Kidney epithelial cell (primary cell): ENCODE data around the gene LRIT2. TPM values are rescaled to one million over a fixed set of nuclear protein-coding genes. Genes with fewer than 3 reads are reported as not detected.

Experiments
- DNase-seq: peaks from one replicate; pipeline ENCODE4 v3.0.0-alpha.2; 2010; ENCODE audit warnings: low read depth
- H3K27me3 ChIP-seq: 2 replicates; pipeline ENCODE4 v1.6.0; 2011; ENCODE audit warnings: low read length; ENCODE audit not compliant: control insufficient read depth, insufficient read depth
- H3K36me3 ChIP-seq: 2 replicates; pipeline ENCODE4 v1.5.1; 2011; ENCODE audit warnings: low read length; ENCODE audit not compliant: control insufficient read depth, insufficient read depth
- H3K4me3 ChIP-seq: 2 replicates; pipeline ENCODE4 v1.5.1; 2011; ENCODE audit warnings: low read depth, mild to moderate bottlenecking, control low read depth, low read length
- total RNA-seq: library from RNA; depleted of rRNA; stranded (reverse); fragments of >200 nt; gene quantifications from 2 replicates; pipeline ENCODE4 v1.2.3, GENCODE V29; 2015
- TF ChIP-seq, protein P1 (sequence below): IDR thresholded peaks from 2 replicates; pipeline ENCODE4 v1.5.1; 2011; ENCODE audit warnings: mild to moderate bottlenecking, moderate library complexity, low read length, control low read depth, inconsistent platforms; ENCODE audit not compliant: insufficient read depth, poor library complexity, severe bottlenecking

LRIT2 gene
- total RNA-seq, 1 donor from 2014 or later = not detected

GRCh38 chr10:84258034-84258695 is 32.8 kb upstream of the LRIT2 start:
- DNase-seq = no peak
- Histone ChIP-seq H3K27me3 (peaks cover 8% of the 10 kb centered on the region), H3K4me3 (no peak overlapping the region), H3K36me3 (no peaks in the 10 kb centered on the region)
- TF ChIP-seq, protein P1, sequence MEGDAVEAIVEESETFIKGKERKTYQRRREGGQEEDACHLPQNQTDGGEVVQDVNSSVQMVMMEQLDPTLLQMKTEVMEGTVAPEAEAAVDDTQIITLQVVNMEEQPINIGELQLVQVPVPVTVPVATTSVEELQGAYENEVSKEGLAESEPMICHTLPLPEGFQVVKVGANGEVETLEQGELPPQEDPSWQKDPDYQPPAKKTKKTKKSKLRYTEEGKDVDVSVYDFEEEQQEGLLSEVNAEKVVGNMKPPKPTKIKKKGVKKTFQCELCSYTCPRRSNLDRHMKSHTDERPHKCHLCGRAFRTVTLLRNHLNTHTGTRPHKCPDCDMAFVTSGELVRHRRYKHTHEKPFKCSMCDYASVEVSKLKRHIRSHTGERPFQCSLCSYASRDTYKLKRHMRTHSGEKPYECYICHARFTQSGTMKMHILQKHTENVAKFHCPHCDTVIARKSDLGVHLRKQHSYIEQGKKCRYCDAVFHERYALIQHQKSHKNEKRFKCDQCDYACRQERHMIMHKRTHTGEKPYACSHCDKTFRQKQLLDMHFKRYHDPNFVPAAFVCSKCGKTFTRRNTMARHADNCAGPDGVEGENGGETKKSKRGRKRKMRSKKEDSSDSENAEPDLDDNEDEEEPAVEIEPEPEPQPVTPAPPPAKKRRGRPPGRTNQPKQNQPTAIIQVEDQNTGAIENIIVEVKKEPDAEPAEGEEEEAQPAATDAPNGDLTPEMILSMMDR = no peak

GRCh38 chr10:84257343-84258020 is 32.1 kb upstream of the LRIT2 start:
- peaks cover 6% of the 10 kb centered on the region for H3K27me3 ChIP-seq
- TF ChIP-seq, protein P1 = no peak
- no peaks in the 10 kb centered on the region for H3K36me3 ChIP-seq
- H3K4me3 ChIP-seq = no peak overlapping the region
- DNase-seq = no peak

- no peak overlapping the region for H3K4me3 ChIP-seq
- DNase-seq = no peak
- H3K27me3 ChIP-seq = peaks cover 6% of the 10 kb centered on the region
- no peaks in the 10 kb centered on the region for H3K36me3 ChIP-seq
- TF ChIP-seq, protein P1 = peak; percentile 67
These were observed 31.4 kb upstream of the LRIT2 start for GRCh38 chr10:84256510-84257342.

- TF ChIP-seq, protein P1 = no peak
- Histone ChIP-seq H3K4me3 (no peak overlapping the region), H3K36me3 (no peaks in the 10 kb centered on the region), H3K27me3 (peaks cover 6% of the 10 kb centered on the region)
- no peak for DNase-seq
These were observed 29.5 kb upstream of the LRIT2 start for GRCh38 chr10:84254552-84255478.

DNA sequence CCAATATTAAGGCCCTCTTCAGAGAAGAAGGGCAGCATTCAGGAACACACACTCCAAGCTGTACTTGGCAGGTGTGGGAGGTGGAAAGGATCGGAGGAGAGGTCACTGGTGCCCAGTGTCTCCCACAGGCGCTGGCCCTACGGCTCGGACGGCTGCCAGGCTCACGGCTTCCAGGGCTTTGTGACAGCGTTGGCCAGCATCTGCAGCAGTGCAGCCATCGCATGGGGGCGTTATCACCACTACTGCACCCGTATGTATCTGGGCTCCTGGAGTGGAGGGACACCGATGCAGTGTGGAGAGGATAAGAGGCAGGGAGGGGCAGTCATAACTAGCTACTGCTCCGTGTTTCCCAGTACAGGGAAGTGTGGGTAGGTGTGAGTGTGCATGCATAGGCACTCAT is 23.4 kb upstream of the LRIT2 start:
- H3K4me3 ChIP-seq = no peak overlapping the region
- no peaks in the 10 kb centered on the region for H3K36me3 ChIP-seq
- H3K27me3 ChIP-seq = peaks cover 4% of the 10 kb centered on the region
- DNase-seq = no peak
- TF ChIP-seq, protein P1 = no peak
